IMR-90 (cell line): ENCODE data around the gene TEK. TPM values are rescaled to one million over a fixed set of nuclear protein-coding genes. Genes with fewer than 3 reads are reported as not detected.

ENCODE experiments used
- ATAC-seq: fragments of 200-7000 bp; cut with Tn5 transposase; 2 replicates; pipeline ENCODE4 v1.9.1; 2020; ENCODE audit warnings: low read depth, mild to moderate bottlenecking, moderate library complexity
- BruUV-seq: library from RNA; stranded (reverse); fragments of 400-500 nt; replicated peaks from 2 replicates; lab custom pipeline; 2021; lab: Mats Ljungman, UMichigan
- CTCF ChIA-PET: fragments of 300-600 bp; formaldehyde crosslinking; extraction: SDS; loops from one replicate; lab custom pipeline; 2021; ENCODE audit warnings: antibody characterized with exemption; lab: Yijun Ruan, JAX
- POLR2A ChIA-PET: fragments of 300-600 bp; sonication (Branson Sonifier 250); formaldehyde crosslinking; loops from one replicate; lab custom pipeline; 2022; ENCODE audit warnings: antibody characterized with exemption; ENCODE audit not compliant: unreplicated experiment; lab: Charles Lee
- DNase-seq: peaks from one replicate; pipeline ENCODE4 v3.0.0; 2013
- H2AFZ ChIP-seq: replicated peaks from 2 replicates; pipeline ENCODE3; 2013; ENCODE audit warnings: low read length, mild to moderate bottlenecking; ENCODE audit not compliant: poor library complexity
- H2AK5ac ChIP-seq: 2 replicates; pipeline ENCODE4 v1.6.1; 2013; ENCODE audit warnings: low read depth, low read length, inconsistent platforms
- H2AK9ac ChIP-seq: replicated peaks from 2 replicates; pipeline ENCODE3; 2013; ENCODE audit warnings: mild to moderate bottlenecking, low read depth, low read length, moderate library complexity; ENCODE audit not compliant: poor library complexity
- H2BK120ac ChIP-seq: 2 replicates; pipeline ENCODE4 v1.6.1; 2013; ENCODE audit warnings: low read depth, low read length, inconsistent platforms
- H2BK15ac ChIP-seq: 3 replicates; pipeline ENCODE4 v1.6.1; 2013; ENCODE audit warnings: low read depth, low read length, inconsistent platforms
- H2BK20ac ChIP-seq: 2 replicates; pipeline ENCODE4 v1.6.1; 2013; ENCODE audit warnings: low read depth, mild to moderate bottlenecking, inconsistent platforms, low read length, moderate library complexity
- H2BK5ac ChIP-seq: 2 replicates; pipeline ENCODE4 v1.6.1; 2013; ENCODE audit warnings: mild to moderate bottlenecking, low read depth, low read length, inconsistent platforms; ENCODE audit not compliant: poor library complexity, severe bottlenecking
- H3K14ac ChIP-seq: replicated peaks from 2 replicates; pipeline ENCODE4 v1.6.1; 2013; ENCODE audit warnings: low read depth, low read length, inconsistent platforms
- H3K18ac ChIP-seq: 2 replicates; pipeline ENCODE4 v1.6.1; 2013; ENCODE audit warnings: low read depth, low read length, control low read depth
- H3K23ac ChIP-seq: 2 replicates; pipeline ENCODE4 v1.6.1; 2013; ENCODE audit warnings: low read depth, low read length, inconsistent platforms
- H3K27ac ChIP-seq: 2 replicates; pipeline ENCODE4 v1.5.1; 2013; ENCODE audit warnings: mild to moderate bottlenecking, control low read depth, low read length; ENCODE audit not compliant: insufficient read depth
- H3K27me3 ChIP-seq: 2 replicates; pipeline ENCODE4 v1.6.1; 2013; ENCODE audit warnings: low read length; ENCODE audit not compliant: control insufficient read depth, insufficient read depth
- H3K36me3 ChIP-seq: 2 replicates; pipeline ENCODE4 v1.6.1; 2013; ENCODE audit warnings: low read length, mixed read lengths; ENCODE audit not compliant: control insufficient read depth, insufficient read depth
- H3K4ac ChIP-seq: 2 replicates; pipeline ENCODE4 v1.6.1; 2013; ENCODE audit warnings: low read depth, low read length, inconsistent platforms
- H3K4me1 ChIP-seq: 2 replicates; pipeline ENCODE4 v1.6.1; 2013; ENCODE audit warnings: low read length, mixed read lengths; ENCODE audit not compliant: control insufficient read depth, insufficient read depth
- H3K4me2 ChIP-seq: 2 replicates; pipeline ENCODE4 v1.6.1; 2013; ENCODE audit warnings: low read depth, mild to moderate bottlenecking, control low read depth, low read length, moderate library complexity
- H3K4me3 ChIP-seq: 2 replicates; pipeline ENCODE4 v1.5.1; 2013; ENCODE audit warnings: low read depth, mild to moderate bottlenecking, control low read depth, low read length, moderate library complexity; ENCODE audit not compliant: insufficient read depth
- H3K56ac ChIP-seq: 2 replicates; pipeline ENCODE4 v1.6.1; 2013; ENCODE audit warnings: low read length, inconsistent platforms; ENCODE audit not compliant: insufficient read depth; ENCODE audit errors: extremely low read depth
- H3K79me1 ChIP-seq, 2 experiments: 2 replicates each; pipeline ENCODE4 v1.6.1; 2013; ENCODE audit warnings: low read length in 2 of 2, inconsistent platforms in 1 of 2, low read depth in 1 of 2
- H3K9ac ChIP-seq: 2 replicates; pipeline ENCODE4 v1.6.1; 2013; ENCODE audit warnings: low read depth, low read length, control low read depth
- H3K9me1 ChIP-seq: 2 replicates; pipeline ENCODE4 v1.6.1; 2013; ENCODE audit warnings: low read length, inconsistent platforms; ENCODE audit not compliant: insufficient read depth
- H3K9me3 ChIP-seq: 2 replicates; pipeline ENCODE4 v1.6.1; 2013; ENCODE audit warnings: low read length; ENCODE audit not compliant: control insufficient read depth, insufficient read depth
- H4K20me1 ChIP-seq: 2 replicates; pipeline ENCODE4 v1.6.1; 2013; ENCODE audit warnings: low read length, inconsistent platforms; ENCODE audit not compliant: insufficient read depth
- H4K5ac ChIP-seq: 2 replicates; pipeline ENCODE4 v1.6.1; 2013; ENCODE audit warnings: mild to moderate bottlenecking, low read depth, low read length, control low read depth
- H4K8ac ChIP-seq, 2 experiments: 2 replicates each; pipeline ENCODE4 v1.6.1; 2013; ENCODE audit warnings: low read depth in 2 of 2, low read length in 2 of 2, control low read depth in 1 of 2, inconsistent platforms in 1 of 2
- H4K91ac ChIP-seq: 2 replicates; pipeline ENCODE4 v1.6.1; 2013; ENCODE audit warnings: low read depth, low read length, inconsistent platforms; ENCODE audit not compliant: insufficient read depth
- BHLHE40 ChIP-seq: fragments of 150-350 bp; IDR thresholded peaks from 2 replicates; pipeline ENCODE4 v1.6.1; 2016; ENCODE audit warnings: mild to moderate bottlenecking, low read depth, low read length
- CEBPB ChIP-seq: IDR thresholded peaks from 2 replicates; pipeline ENCODE4 v1.6.1; 2012; ENCODE audit warnings: low read depth, low read length, improper control_type of control experiment
- CHD1 ChIP-seq: IDR thresholded peaks from 2 replicates; pipeline ENCODE4 v1.6.1; 2012; ENCODE audit warnings: low read depth, low read length, improper control_type of control experiment
- CTCF ChIP-seq: conservative IDR thresholded peaks from 2 replicates; pipeline ENCODE4 v1.5.1; 2012; ENCODE audit warnings: mild to moderate bottlenecking, low read depth, low read length, improper control_type of control experiment
- ELK1 ChIP-seq: fragments of 150-350 bp; IDR thresholded peaks from 2 replicates; pipeline ENCODE4 v1.6.1; 2016; ENCODE audit warnings: low read depth, mild to moderate bottlenecking, low read length, moderate library complexity, borderline replicate concordance
- FOS ChIP-seq: fragments of 150-350 bp; IDR thresholded peaks from 2 replicates; pipeline ENCODE4 v1.6.1; 2016; ENCODE audit warnings: low read depth, low read length
- MAFK ChIP-seq: IDR thresholded peaks from 2 replicates; pipeline ENCODE4 v1.6.1; 2012; ENCODE audit warnings: low read depth, low read length, improper control_type of control experiment
- MAZ ChIP-seq: IDR thresholded peaks from 2 replicates; pipeline ENCODE4 v1.6.1; 2012; ENCODE audit warnings: low read depth, mild to moderate bottlenecking, low read length, improper control_type of control experiment, moderate library complexity, borderline replicate concordance
- MXI1 ChIP-seq: IDR thresholded peaks from 2 replicates; pipeline ENCODE4 v1.6.1; 2012; ENCODE audit warnings: low read depth, mild to moderate bottlenecking, low read length, moderate library complexity, borderline replicate concordance
- NFE2L2 ChIP-seq: fragments of 150-350 bp; IDR thresholded peaks from 2 replicates; pipeline ENCODE4 v1.6.1; 2016; ENCODE audit warnings: low read depth, mild to moderate bottlenecking, low read length
- POLR2A ChIP-seq: IDR thresholded peaks from 2 replicates; pipeline ENCODE4 v1.6.1; 2012; ENCODE audit warnings: mild to moderate bottlenecking, low read depth, low read length
- RAD21 ChIP-seq: IDR thresholded peaks from 2 replicates; pipeline ENCODE4 v1.6.1; 2012; ENCODE audit warnings: low read length, improper control_type of control experiment
- RCOR1 ChIP-seq: IDR thresholded peaks from 2 replicates; pipeline ENCODE4 v1.6.1; 2012; ENCODE audit warnings: mild to moderate bottlenecking, low read length, improper control_type of control experiment; ENCODE audit not compliant: insufficient replicate concordance
- RFX5 ChIP-seq: IDR thresholded peaks from 2 replicates; pipeline ENCODE4 v1.8.0; 2012; ENCODE audit warnings: low read depth, mild to moderate bottlenecking, low read length, moderate library complexity
- SMC3 ChIP-seq: fragments of 150-350 bp; IDR thresholded peaks from 2 replicates; pipeline ENCODE4 v1.6.1; 2016; ENCODE audit warnings: low read depth, mild to moderate bottlenecking, antibody characterized with exemption, low read length, moderate library complexity
- USF2 ChIP-seq: fragments of 150-350 bp; IDR thresholded peaks from 2 replicates; pipeline ENCODE4 v1.6.1; 2017; ENCODE audit warnings: mild to moderate bottlenecking, antibody characterized with exemption, low read length, low read depth
- WGBS, 2 experiments: methylation state at CpG; one replicate each; pipeline versions ENCODE4 v1.1.5 to v1.1.7; 2013; ENCODE audit warnings: missing lambda C conversion rate in 2 of 2; ENCODE audit not compliant: insufficient read length in 1 of 2; ENCODE audit errors: extremely low coverage in 2 of 2; 5-methylcytosine and 5-hydroxymethylcytosine counted together
- dilution Hi-C: fragments of 300-500 bp; cut with HindIII; formaldehyde crosslinking; loops from one replicate; pipeline ENCODE4 v1.14.3; 2018; ENCODE audit warnings: low sequenced_read_pairs; ENCODE audit not compliant: unreplicated experiment
- in situ Hi-C: fragments of 300-500 bp; cut with MboI; formaldehyde crosslinking; loops from 3 replicates; pipeline ENCODE4 v1.14.3; 2019; ENCODE audit warnings: low sequenced_read_pairs, inconsistent platforms, mixed read lengths
- intact Hi-C: fragments of 100-400 bp; cut with micrococcal nuclease; formaldehyde crosslinking; loops from 2 replicates; pipeline ENCODE4 v1.10.0; 2022
- polyA plus RNA-seq, 3 experiments: library from polyadenylated mRNA; depleted of rRNA; stranded (reverse); fragments of >200 nt; gene quantifications; 2 replicates each; pipeline ENCODE4 v1.2.3, GENCODE V29; 2012; ENCODE audit warnings: low replicate concordance in 1 of 3
- total RNA-seq: library from RNA; depleted of rRNA; stranded (reverse); fragments of >200 nt; gene quantifications from 2 replicates; pipeline ENCODE4 v1.2.3, GENCODE V29; 2012

The TEK gene
- total and polyA plus RNA-seq, 2 of the 4 experiments (the other 2 are of a cell fraction): 6.3 to 11.7 TPM

GRCh38 chr9:27247756-27248155, 138.7 kb downstream of the TEK start:
- 0 out of 2 replicates have a peak overlapping the region, but pooled peaks have one; percentile 14 for H2BK120ac ChIP-seq
- CTCF ChIA-PET: interaction anchor here (0.7 to 1.4 kb wide), 4 partner anchors 10 to 28 kb away, joined by 3 to 6 read pairs (median 3); no protein-coding TSS in a partner anchor
- ATAC-seq: peak; percentile 93
- intact Hi-C loops: loop anchor here (2.0 kb wide), 1 partner anchor 29 kb away; no protein-coding TSS in a partner anchor
- H3K4ac ChIP-seq: peak overlapping the region; percentile 51; the same call in 1 of the 2 replicates
- H2AK5ac ChIP-seq: 0 out of 2 replicates have a peak overlapping the region, but pooled peaks have one; percentile 56
- H3K79me1 ChIP-seq: no peaks in the 10 kb centered on the region
- 0 out of 2 replicates have a peak overlapping the region, but pooled peaks have one; percentile 10 for H4K5ac ChIP-seq
- H2AK9ac ChIP-seq: no peak overlapping the region
- H3K4me1 ChIP-seq: no peaks in the 10 kb centered on the region
- no peak overlapping the region for H3K14ac ChIP-seq
- H3K27ac ChIP-seq: no peak overlapping the region
- H4K91ac ChIP-seq: 0 out of 2 replicates have a peak overlapping the region, but pooled peaks have one; percentile 17
- H2AFZ ChIP-seq: peak overlapping the region; percentile 18
- no peaks in the 10 kb centered on the region for H4K20me1 ChIP-seq
- POLR2A ChIA-PET: no interaction called here
- no peak overlapping the region for H3K18ac ChIP-seq
- BruUV-seq: no TSS peak
- no peak overlapping the region for H2BK15ac ChIP-seq
- in situ Hi-C loops: no loop called here
- no peaks in the 10 kb centered on the region for H3K36me3 ChIP-seq
- no peak overlapping the region for H3K4me3 ChIP-seq
- no peak for TF ChIP-seq CHD1
- peak; percentile 50; the same call in 1 of the 2 replicates for TF ChIP-seq SMC3
- no peak for TF ChIP-seq USF2
- no peak for TF ChIP-seq MAZ
- TF ChIP-seq BHLHE40: peak; percentile 37; the same call in 1 of the 2 replicates
- no peak for TF ChIP-seq CEBPB
- TF ChIP-seq RCOR1: no peak
- no peak for TF ChIP-seq FOS
- no peak for TF ChIP-seq POLR2A
- no peak for TF ChIP-seq NFE2L2
- no peak for TF ChIP-seq MXI1
- TF ChIP-seq CTCF: peak; percentile 53
- TF ChIP-seq RFX5: no peak
- TF ChIP-seq MAFK: no peak
- peak; percentile 49 for TF ChIP-seq RAD21
- no peak for TF ChIP-seq ELK1
- WGBS, 2 experiments: no CpG with 5 or more reads among the region's 2 CpGs
- dilution Hi-C loops: no loop called here
- H3K23ac ChIP-seq: no peak overlapping the region
- no peaks in the 10 kb centered on the region for H3K27me3 ChIP-seq
- no peak overlapping the region for H2BK5ac ChIP-seq
- no peak overlapping the region for H3K56ac ChIP-seq
- H4K8ac ChIP-seq: 0 out of 4 replicates have a peak overlapping the region, but pooled peaks of 1 of the 2 experiments have one; percentile 7
- no peak overlapping the region for H3K9ac ChIP-seq
- H3K4me2 ChIP-seq: no peak overlapping the region
- no peaks in the 10 kb centered on the region for H3K9me3 ChIP-seq
- no peaks in the 10 kb centered on the region for H3K9me1 ChIP-seq
- peak; percentile 59 for DNase-seq
- no peak overlapping the region for H2BK20ac ChIP-seq
